ENCODE results near the gene C4orf51.
"Not testable (repeated sequence)": the region's sequence is repeated elsewhere in the genome, so short reads cannot be mapped to it uniquely, and the experiment has no call there.

The C4orf51 gene

GRCh38 chr4:145681518-145681917 is 1.6 kb downstream of the C4orf51 start:
- DNase-seq (ENCODE audit: low read depth), result no peak
- no peak for TF ChIP-seq CTCF (IDR thresholded peaks at IDR 0.05; ENCODE audit: insufficient read depth, low read depth, low read length, missing control alignments)
- no peak overlapping the region for H3K4me3 ChIP-seq (ENCODE audit: low read length)

GRCh38 chr4:145681956-145682355 is 2.0 kb downstream of the C4orf51 start:
- no peak overlapping the region for H3K4me3 ChIP-seq (ENCODE audit: low read length)
- DNase-seq (ENCODE audit: low read depth), result peak; percentile 13
- TF ChIP-seq CTCF (IDR thresholded peaks at IDR 0.05; ENCODE audit: insufficient read depth, low read depth, low read length, missing control alignments), result no peak

GRCh38 chr4:145686991-145687390 is 7.0 kb downstream of the C4orf51 start:
- no peak for TF ChIP-seq CTCF (IDR thresholded peaks at IDR 0.05; ENCODE audit: insufficient read depth, low read depth, low read length, missing control alignments)
- no peak overlapping the region for H3K4me3 ChIP-seq (ENCODE audit: low read length)
- no peak for DNase-seq (ENCODE audit: low read depth)

- TF ChIP-seq CTCF (IDR thresholded peaks at IDR 0.05; ENCODE audit: insufficient read depth, low read depth, low read length, missing control alignments), result no peak
- no peak overlapping the region for H3K4me3 ChIP-seq (ENCODE audit: low read length)
- DNase-seq (ENCODE audit: low read depth), result no peak
These were observed 10.7 kb downstream of the C4orf51 start for GRCh38 chr4:145690610-145691009.

DNA sequence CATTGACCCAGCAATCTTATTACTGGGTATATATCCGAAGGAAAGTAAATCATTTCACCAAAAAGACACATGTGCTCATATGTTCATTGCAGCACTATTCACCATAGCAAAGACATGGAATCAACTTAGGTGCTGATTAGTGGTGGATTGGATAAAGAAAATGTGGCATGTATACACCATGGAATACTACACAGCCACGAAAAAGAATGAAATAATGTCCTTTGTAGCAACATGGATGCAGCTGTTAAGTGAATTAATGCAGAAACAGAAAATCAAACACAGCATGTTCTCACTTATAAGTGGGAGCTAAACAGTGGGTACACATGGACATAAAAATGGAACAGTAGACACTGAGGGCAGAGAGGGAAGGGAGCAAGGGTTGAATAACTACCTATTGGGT is 11.5 kb downstream of the C4orf51 start:
- not testable (repeated sequence) for DNase-seq (ENCODE audit: low read depth); H3K4me3 ChIP-seq (ENCODE audit: low read length)

- H3K4me3 ChIP-seq (ENCODE audit: low read length), result no peak overlapping the region
- TF ChIP-seq CTCF (IDR thresholded peaks at IDR 0.05; ENCODE audit: insufficient read depth, low read depth, low read length, missing control alignments), result no peak
- no peak for DNase-seq (ENCODE audit: low read depth)
These were observed 15.0 kb downstream of the C4orf51 start for GRCh38 chr4:145694929-145695328.

DNA sequence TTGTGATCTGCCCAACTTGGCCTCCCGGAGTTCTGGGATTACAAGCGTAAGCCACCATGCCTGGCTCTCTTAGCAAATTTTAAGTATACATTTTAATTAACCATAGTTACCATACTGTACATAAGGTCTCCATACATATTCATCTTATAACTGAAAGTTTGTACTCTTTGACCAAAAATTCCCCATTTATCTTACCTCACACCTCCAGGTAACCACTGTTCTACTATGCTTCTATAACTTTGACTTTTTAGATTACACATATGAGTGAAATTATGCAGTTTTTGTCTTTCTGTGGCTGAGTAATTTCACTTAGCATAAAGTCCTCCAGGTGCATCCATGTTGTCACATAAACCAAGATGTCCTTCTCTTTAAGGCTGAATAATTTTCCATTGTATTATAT is 17.4 kb downstream of the C4orf51 start:
- TF ChIP-seq CTCF (IDR thresholded peaks at IDR 0.05; ENCODE audit: insufficient read depth, low read depth, low read length, missing control alignments), result no peak
- DNase-seq (ENCODE audit: low read depth), result no peak
- H3K4me3 ChIP-seq (ENCODE audit: low read length), result no peak overlapping the region

DNA sequence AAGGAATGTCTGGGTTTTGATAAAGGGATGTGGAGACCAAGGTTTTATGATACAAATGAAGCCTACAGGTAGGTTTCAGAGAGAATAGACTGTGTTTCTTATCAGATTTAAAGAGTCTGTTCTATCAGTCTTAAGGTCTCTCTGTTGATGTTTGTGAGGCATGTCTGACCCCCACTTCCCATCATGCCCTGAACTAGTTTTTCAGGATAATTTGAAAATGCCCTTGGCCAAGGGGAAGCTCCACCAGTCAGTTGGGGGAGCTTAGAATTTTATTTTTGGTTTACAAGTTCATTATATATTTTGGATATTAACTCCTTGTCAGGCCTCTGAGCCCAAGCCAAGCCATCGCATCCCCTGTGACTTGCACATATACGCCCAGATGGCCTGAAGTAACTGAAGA is 18.6 kb downstream of the C4orf51 start:
- DNase-seq (ENCODE audit: low read depth), result no peak
- H3K4me3 ChIP-seq (ENCODE audit: low read length), result no peak overlapping the region
- no peak for TF ChIP-seq CTCF (IDR thresholded peaks at IDR 0.05; ENCODE audit: insufficient read depth, low read depth, low read length, missing control alignments)

Measured in epithelial cell of esophagus (primary cell).